K562 (cell line): ENCODE data around the gene MS4A2. TPM values are rescaled to one million over a fixed set of nuclear protein-coding genes. Genes with fewer than 3 reads are reported as not detected.

Experiments used
- ARID3A ChIP-seq: IDR thresholded peaks from 2 replicates; pipeline ENCODE4 v1.6.1; 2012; ENCODE audit warnings: low read depth, low read length, improper control_type of control experiment, borderline replicate concordance
- MAZ ChIP-seq, 2 experiments: fragments of 450-650 bp in 1 of 2; sonication (generic) in 1 of 2; formaldehyde crosslinking; IDR thresholded peaks in 1 of 2; conservative IDR thresholded peaks in 1 of 2; 2 replicates each; pipeline versions ENCODE4 v1.4.0 to v1.5.0; 2020; ENCODE audit warnings: mild to moderate bottlenecking in 1 of 2, missing genetic modification reagents in 1 of 2
- MBD1 ChIP-seq: fragments of 250-450 bp; sonication (Bioruptor Pico); IDR thresholded peaks from 2 replicates; pipeline ENCODE4 v1.8.0; 2022; ENCODE audit warnings: inconsistent platforms
- NFYB ChIP-seq: IDR thresholded peaks from 2 replicates; pipeline ENCODE4 v1.6.1; 2011; ENCODE audit warnings: mild to moderate bottlenecking, moderate library complexity; ENCODE audit not compliant: insufficient read length; ENCODE audit errors: extremely low read depth
- NR2C2 ChIP-seq, 2 experiments: fragments of 200-800 bp in 1 of 2; sonication (Bioruptor generic) in 1 of 2; sonication (generic) in 1 of 2; formaldehyde crosslinking in 1 of 2; IDR thresholded peaks; 2 replicates each; pipeline versions ENCODE4 v1.6.1 to v1.8.0; 2016 to 2022; ENCODE audit warnings: mild to moderate bottlenecking in 1 of 2, missing compliant biosample characterization in 1 of 2, missing genetic modification characterization in 1 of 2, missing genetic modification reagents in 1 of 2
- PHTF2 ChIP-seq: fragments of 250-450 bp; sonication (Bioruptor Pico); IDR thresholded peaks from 2 replicates; pipeline ENCODE4 v1.5.0; 2021; ENCODE audit warnings: mild to moderate bottlenecking
- ZBTB7A ChIP-seq: IDR thresholded peaks from 2 replicates; pipeline ENCODE4 v1.6.1; 2011; ENCODE audit warnings: low read depth, mild to moderate bottlenecking, low read length, moderate library complexity, borderline replicate concordance; ENCODE audit not compliant: control insufficient read depth
- ZFPM2 ChIP-seq: fragments of 250-450 bp; sonication (Bioruptor Pico); IDR thresholded peaks from 2 replicates; pipeline ENCODE4 v1.5.1; 2022; ENCODE audit warnings: mild to moderate bottlenecking
- ZNF280B ChIP-seq: fragments of 250-450 bp; sonication (Bioruptor Pico); IDR thresholded peaks from 2 replicates; pipeline ENCODE4 v1.5.1; 2021; ENCODE audit warnings: mild to moderate bottlenecking
- ZNF311 ChIP-seq: fragments of 250-450 bp; sonication (Bioruptor Pico); IDR thresholded peaks from 2 replicates; pipeline ENCODE4 v1.4.0; 2020; ENCODE audit warnings: mild to moderate bottlenecking, moderate library complexity
- ZNF445 ChIP-seq: fragments of 250-450 bp; sonication (Bioruptor Pico); IDR thresholded peaks from 2 replicates; pipeline ENCODE4 v1.4.0; 2020; ENCODE audit warnings: low read depth, mild to moderate bottlenecking, moderate library complexity
- ZNF561 ChIP-seq: fragments of 450-650 bp; formaldehyde crosslinking; conservative IDR thresholded peaks from 2 replicates; pipeline ENCODE4 v1.4.0; 2020; ENCODE audit warnings: mild to moderate bottlenecking, moderate library complexity
- polyA plus RNA-seq, 8 experiments: library from polyadenylated mRNA; depleted of rRNA in 4 of 8; stranded (reverse) in 5 of 8; unstranded in 3 of 8; fragments of >200 nt; fragmentation: Nextera tagmentation in 2 of 8; fragmentation: Illumina TruSeq in 1 of 8; extraction: Ambion mirVana in 2 of 8; extraction: Trizol in 1 of 8; gene quantifications; 2 replicates each; pipeline versions ENCODE4 v1.2.1 to v1.2.3, GENCODE V29; 2011 to 2014; ENCODE audit warnings: inconsistent platforms in 1 of 8, missing spikeins in 1 of 8
- total RNA-seq, 7 experiments: library from RNA; depleted of rRNA in 6 of 7; stranded (reverse); fragments of >200 nt in 6 of 7; fragmentation: Illumina TruSeq in 2 of 7; extraction: Trizol in 2 of 7; gene quantifications; 2 replicates each; pipeline versions ENCODE4 v1.2.1 to v1.2.3, GENCODE V29; 2011 to 2021; ENCODE audit warnings: low replicate concordance in 1 of 7
- TF ChIP-seq, protein P1 (sequence below): sonication (generic); formaldehyde crosslinking; IDR thresholded peaks from 2 replicates; pipeline ENCODE4 v1.8.1; 2023; ENCODE audit warnings: mild to moderate bottlenecking, missing genetic modification reagents
- TF ChIP-seq, protein P2 (sequence below): fragments of 150-350 bp; IDR thresholded peaks from 2 replicates; pipeline ENCODE4 v1.6.1; 2014; ENCODE audit warnings: low read depth, mild to moderate bottlenecking, low read length, borderline replicate concordance
- TF ChIP-seq, protein P3 (sequence below): fragments of 250-450 bp; sonication (Bioruptor Pico); IDR thresholded peaks from 2 replicates; pipeline ENCODE4 v1.8.0; 2021; ENCODE audit warnings: moderate library complexity, mild to moderate bottlenecking, inconsistent platforms

The MS4A2 gene
- total and polyA plus RNA-seq, 9 of the 15 experiments (the other 6 are each of a cell fraction or from before 2014, with no cell fraction given): 0.06 to 5.7 (median 0.86) TPM

- TF ChIP-seq, protein P1, sequence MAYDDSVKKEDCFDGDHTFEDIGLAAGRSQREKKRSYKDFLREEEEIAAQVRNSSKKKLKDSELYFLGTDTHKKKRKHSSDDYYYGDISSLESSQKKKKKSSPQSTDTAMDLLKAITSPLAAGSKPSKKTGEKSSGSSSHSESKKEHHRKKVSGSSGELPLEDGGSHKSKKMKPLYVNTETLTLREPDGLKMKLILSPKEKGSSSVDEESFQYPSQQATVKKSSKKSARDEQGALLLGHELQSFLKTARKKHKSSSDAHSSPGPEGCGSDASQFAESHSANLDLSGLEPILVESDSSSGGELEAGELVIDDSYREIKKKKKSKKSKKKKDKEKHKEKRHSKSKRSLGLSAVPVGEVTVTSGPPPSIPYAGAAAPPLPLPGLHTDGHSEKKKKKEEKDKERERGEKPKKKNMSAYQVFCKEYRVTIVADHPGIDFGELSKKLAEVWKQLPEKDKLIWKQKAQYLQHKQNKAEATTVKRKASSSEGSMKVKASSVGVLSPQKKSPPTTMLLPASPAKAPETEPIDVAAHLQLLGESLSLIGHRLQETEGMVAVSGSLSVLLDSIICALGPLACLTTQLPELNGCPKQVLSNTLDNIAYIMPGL (CRISPR knock-in tag): no peak
- TF ChIP-seq, protein P2, sequence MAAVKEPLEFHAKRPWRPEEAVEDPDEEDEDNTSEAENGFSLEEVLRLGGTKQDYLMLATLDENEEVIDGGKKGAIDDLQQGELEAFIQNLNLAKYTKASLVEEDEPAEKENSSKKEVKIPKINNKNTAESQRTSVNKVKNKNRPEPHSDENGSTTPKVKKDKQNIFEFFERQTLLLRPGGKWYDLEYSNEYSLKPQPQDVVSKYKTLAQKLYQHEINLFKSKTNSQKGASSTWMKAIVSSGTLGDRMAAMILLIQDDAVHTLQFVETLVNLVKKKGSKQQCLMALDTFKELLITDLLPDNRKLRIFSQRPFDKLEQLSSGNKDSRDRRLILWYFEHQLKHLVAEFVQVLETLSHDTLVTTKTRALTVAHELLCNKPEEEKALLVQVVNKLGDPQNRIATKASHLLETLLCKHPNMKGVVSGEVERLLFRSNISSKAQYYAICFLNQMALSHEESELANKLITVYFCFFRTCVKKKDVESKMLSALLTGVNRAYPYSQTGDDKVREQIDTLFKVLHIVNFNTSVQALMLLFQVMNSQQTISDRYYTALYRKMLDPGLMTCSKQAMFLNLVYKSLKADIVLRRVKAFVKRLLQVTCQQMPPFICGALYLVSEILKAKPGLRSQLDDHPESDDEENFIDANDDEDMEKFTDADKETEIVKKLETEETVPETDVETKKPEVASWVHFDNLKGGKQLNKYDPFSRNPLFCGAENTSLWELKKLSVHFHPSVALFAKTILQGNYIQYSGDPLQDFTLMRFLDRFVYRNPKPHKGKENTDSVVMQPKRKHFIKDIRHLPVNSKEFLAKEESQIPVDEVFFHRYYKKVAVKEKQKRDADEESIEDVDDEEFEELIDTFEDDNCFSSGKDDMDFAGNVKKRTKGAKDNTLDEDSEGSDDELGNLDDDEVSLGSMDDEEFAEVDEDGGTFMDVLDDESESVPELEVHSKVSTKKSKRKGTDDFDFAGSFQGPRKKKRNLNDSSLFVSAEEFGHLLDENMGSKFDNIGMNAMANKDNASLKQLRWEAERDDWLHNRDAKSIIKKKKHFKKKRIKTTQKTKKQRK: no peak
- TF ChIP-seq ZNF280B (CRISPR knock-in tag): no peak
- no peak for TF ChIP-seq MAZ (CRISPR knock-in tag; conservative IDR thresholded peaks at IDR 0.05 in 1 of 2, IDR thresholded peaks at IDR 0.05 in 1 of 2)
- TF ChIP-seq ZNF445: no peak
- no peak for TF ChIP-seq ZBTB7A
- TF ChIP-seq NFYB: no peak
- TF ChIP-seq ARID3A: no peak
- TF ChIP-seq, protein P3, sequence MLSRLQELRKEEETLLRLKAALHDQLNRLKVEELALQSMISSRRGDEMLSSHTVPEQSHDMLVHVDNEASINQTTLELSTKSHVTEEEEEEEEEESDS: no peak
- no peak for TF ChIP-seq MBD1 (CRISPR knock-in tag)
- TF ChIP-seq ZNF311 (CRISPR knock-in tag): no peak; the same call in 1 of the 2 replicates
- no peak for TF ChIP-seq ZNF561 (CRISPR knock-in tag)
- TF ChIP-seq NR2C2 (CRISPR knock-in tag; IDR thresholded peaks at IDR 0.05): no peak
- no peak for TF ChIP-seq NR2C2 (tag; IDR thresholded peaks at IDR 0.05)
- no peak for TF ChIP-seq PHTF2 (CRISPR knock-in tag)
- no peak for TF ChIP-seq ZFPM2
These were observed 32.0 kb upstream of the MS4A2 start, which contains the start of gene MS4A3 (continued) for GRCh38 chr11:60056349-60056969.
